GM12873 (cell line): ENCODE results near the gene PKIG.

Experiments
- TF ChIP-seq, protein P1 (sequence below): IDR thresholded peaks from 2 replicates; pipeline ENCODE4 v1.5.1; 2012; ENCODE audit warnings: low read depth, mild to moderate bottlenecking, moderate library complexity, low read length, control low read depth; ENCODE audit not compliant: insufficient read depth; ENCODE audit errors: missing control alignments

The PKIG gene

DNA sequence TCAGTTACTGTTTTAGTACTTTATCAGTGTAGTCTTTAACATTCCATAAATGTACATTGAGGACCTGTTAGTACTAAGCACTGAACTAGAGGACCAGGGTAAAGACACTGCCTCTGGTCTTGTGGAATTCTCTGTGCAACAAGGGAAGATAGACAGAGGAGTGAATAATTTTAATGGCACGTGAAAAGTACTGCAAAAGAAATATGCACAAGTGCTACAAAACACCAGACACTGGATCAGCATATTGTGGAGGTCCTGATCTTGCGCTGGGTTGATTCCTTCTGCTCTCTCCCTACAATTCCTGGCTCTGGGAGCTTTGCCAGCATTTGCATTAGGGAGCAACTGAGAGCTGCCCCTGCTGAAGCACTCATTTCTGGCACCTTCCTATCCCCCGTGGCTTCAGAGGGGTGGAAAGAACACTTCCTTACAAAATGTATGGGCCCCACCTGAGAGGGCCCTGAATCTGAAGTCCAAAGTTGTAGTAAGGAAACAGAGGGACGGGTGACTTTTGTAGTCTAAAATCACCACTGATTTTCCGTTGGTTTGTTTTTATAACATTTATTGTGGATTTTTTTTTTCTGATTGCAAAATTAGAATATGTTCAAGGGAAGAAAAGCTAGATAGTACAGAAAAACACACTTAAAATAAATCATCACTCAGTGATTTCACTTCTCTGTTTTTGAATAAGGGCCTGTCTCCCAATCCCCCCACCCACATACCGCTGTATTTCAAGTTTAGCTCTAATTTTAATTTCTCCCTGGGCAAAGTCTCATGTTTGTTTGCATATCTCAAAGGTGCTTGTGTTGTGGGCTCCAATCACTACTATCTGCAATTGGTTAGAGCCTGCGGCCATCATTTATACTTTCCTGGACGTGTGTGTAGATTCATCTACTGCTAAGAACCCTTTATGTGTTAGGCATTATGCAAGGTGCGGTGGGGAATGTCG is 4.9 kb downstream of the PKIG start:
- TF ChIP-seq, protein P1, sequence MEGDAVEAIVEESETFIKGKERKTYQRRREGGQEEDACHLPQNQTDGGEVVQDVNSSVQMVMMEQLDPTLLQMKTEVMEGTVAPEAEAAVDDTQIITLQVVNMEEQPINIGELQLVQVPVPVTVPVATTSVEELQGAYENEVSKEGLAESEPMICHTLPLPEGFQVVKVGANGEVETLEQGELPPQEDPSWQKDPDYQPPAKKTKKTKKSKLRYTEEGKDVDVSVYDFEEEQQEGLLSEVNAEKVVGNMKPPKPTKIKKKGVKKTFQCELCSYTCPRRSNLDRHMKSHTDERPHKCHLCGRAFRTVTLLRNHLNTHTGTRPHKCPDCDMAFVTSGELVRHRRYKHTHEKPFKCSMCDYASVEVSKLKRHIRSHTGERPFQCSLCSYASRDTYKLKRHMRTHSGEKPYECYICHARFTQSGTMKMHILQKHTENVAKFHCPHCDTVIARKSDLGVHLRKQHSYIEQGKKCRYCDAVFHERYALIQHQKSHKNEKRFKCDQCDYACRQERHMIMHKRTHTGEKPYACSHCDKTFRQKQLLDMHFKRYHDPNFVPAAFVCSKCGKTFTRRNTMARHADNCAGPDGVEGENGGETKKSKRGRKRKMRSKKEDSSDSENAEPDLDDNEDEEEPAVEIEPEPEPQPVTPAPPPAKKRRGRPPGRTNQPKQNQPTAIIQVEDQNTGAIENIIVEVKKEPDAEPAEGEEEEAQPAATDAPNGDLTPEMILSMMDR, result no peak

DNA sequence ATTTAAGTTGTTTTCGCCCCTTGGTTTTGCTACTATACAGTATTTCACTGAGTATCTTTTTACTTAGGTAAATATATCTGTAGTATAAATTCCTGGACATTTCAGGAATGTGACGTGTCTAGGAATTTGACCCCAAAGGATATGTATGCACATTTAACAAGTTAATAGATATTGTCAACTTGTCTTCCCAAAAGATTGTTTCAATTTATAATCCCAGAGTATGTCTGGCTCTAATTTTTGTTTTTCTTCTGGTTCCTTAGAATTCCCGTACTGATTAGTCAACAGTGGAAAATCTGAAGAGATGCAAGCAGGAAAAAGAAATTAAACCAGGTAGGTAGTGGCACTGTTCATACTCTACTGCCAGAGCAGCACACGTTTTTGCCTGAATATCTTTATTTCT is 7.2 kb downstream of the PKIG start:
- TF ChIP-seq, protein P1, result no peak

DNA sequence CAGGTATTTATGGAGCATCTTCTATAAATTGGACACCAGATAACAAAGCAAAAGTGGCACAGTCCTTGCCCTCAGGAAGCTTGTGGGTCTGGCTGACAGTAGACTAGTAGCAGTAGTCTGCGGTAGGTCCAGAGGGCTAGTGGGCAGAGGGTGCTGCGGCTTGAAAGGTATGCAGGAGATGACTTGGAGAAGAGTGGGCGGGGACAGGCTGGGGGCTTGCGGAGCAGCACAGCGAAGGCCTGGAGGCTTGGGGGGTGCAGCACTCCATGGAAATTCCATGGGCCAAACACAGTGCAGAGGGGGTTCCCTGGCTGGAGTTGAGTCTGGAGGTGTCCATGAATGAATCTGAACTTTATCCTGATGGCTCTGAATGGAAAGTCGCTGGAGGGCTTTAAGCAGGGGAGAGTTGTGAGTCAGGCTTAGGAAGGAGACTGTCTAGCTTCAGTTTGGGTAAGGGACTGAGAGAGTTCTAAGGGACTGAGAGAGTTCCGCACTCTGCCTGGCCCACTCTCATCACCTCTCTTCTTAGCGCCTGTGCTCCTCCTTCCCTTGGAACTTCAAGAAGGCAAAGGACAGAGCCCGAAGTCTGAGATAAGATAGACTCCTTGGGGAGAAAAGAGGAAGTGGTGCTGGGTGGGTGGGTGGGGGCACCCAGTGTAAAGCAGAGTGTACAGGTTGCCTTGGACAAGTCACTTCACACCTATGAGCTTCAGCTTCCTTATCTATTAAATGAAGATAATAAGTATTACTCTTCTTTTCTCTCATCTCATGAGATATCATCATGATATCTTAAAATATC is 8.8 kb downstream of the PKIG start:
- TF ChIP-seq, protein P1, result no peak

DNA sequence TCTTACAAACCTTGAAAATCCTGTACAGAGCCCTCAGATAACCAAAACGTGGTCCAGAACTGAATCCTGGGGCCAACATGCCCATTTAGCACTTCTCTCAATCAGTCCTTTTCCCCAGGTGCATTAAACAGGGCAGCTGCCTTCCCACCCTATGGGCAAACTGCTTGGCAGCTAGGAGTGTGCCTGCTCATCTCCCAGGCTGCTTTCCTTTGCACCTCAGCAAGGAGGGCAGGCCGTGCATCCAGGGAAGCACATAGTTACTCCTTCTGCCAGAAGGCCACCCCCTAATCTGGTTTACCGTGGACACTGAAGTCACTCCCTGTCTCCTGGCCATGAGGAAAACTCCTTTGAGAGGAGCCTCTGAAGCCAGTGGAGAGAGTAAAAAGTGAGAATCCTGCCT is 10.0 kb downstream of the PKIG start:
- TF ChIP-seq, protein P1, result no peak

DNA sequence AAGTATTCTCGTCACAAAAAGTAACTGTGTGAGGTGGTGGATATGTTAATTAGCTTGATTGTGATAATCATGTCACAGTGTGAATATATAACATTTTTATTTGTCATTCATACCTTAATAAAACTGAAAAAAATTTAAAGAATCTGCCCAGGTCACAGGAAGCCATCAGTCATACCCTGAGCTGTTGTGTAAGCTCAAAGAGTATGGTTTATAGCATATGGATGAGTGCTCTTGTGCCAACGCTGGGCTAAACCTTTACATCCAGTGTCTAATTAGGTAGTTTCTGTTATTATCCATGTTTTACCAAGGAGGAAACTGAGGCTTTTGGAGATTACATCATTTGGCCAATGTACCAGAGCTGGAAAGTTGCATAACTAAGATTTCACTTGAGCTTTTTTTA is 11.4 kb downstream of the PKIG start:
- TF ChIP-seq, protein P1, result no peak

DNA sequence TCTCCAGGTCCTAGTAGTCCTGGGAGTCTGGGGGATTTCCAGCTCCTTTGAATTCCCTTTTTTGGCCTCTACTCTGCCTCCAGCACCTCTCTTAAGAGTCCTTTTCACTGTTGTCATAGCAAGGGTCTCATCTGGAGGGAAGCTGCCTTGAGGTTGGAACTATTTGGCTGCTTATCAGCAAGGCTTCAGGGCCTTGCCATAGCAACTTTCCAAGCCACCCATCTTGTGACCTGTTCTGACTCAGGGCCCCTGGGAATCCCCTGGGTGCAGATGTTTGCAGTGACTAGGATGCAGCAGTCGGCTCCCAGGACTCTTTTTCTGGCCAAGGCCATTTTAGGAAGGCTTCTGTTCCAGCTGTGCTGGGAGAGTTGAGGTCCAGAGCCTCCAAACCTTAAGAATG is 12.4 kb downstream of the PKIG start:
- TF ChIP-seq, protein P1, result no peak

DNA sequence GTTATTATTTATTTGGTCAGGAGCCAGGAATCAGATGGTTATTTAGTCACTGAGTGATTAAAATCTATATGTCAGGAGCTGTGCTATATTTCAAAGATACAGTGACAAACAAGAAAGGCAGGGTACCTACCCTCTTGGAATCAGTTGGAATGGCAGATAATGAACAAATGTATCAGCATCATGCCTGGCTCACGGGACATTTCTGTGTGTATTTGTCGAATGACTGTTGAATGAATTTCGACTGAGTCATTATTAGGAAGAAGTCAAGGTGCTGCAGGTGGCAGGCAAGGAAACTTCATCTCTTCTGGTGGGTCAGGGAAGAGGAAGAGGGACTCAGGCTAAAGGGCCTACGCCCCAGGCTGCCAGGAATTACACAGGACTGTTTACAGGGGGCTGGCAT is 13.6 kb downstream of the PKIG start:
- TF ChIP-seq, protein P1, result no peak
